ENCODE results near the gene GSTM1. TPM values are rescaled to one million over a fixed set of nuclear protein-coding genes. Genes with fewer than 3 reads are reported as not detected.
A peak's percentile ranks its signal among the peaks of the same experiment; 100 is the strongest.
"Not testable (repeated sequence)": the region's sequence is repeated elsewhere in the genome, so short reads cannot be mapped to it uniquely, and the experiment has no call there.

GSTM1 gene
- total and polyA plus RNA-seq, 12 donors = 0.11 to 301 (median 132) TPM; not detected in 6

- no peak overlapping the region for H3K4me3 ChIP-seq
- H3K27ac ChIP-seq = peak overlapping the region in 2 of 5 donors; percentile 77 to 83
- no peaks in the 10 kb centered on the region for H3K9me3 ChIP-seq (replicated peaks in 1 of 3)
- H3K36me3 ChIP-seq (replicated peaks in 1 of 2) = no peaks in the 10 kb centered on the region
- peak in 2 of 7 donors; percentile 82 to 91 for DNase-seq
- H3K4me1 ChIP-seq (replicated peaks in 1 of 2) = peaks cover 0 to 46% of the 10 kb centered on the region in 2 donors
- WGBS, 4 donors = 18 to 21% (median 18%) methylated on average over 2 to 6 of the region's 6 CpGs; no CpG with 5 or more reads in 1 of the 4 donors
- TF ChIP-seq CTCF (IDR thresholded peaks at IDR 0.05) (no peak), POLR2A (IDR thresholded peaks at IDR 0.05) (no peak)
- H3K27me3 ChIP-seq = no peaks in the 10 kb centered on the region
- intact Hi-C loops (cut with DNase I) = no loop called here
Measured at GRCh38 chr1:109691759-109692158, 4.1 kb downstream of the GSTM1 start.

GRCh38 chr1:109694400-109694799 is 6.8 kb downstream of the GSTM1 start:
- peaks cover 0 to 33% of the 10 kb centered on the region in 2 donors for H3K4me1 ChIP-seq (replicated peaks in 1 of 2)
- H3K36me3 ChIP-seq (replicated peaks in 1 of 2); DNase-seq; H3K4me3 ChIP-seq; H3K27ac ChIP-seq; H3K9me3 ChIP-seq (replicated peaks in 1 of 3); H3K27me3 ChIP-seq; intact Hi-C loops (cut with DNase I): not testable (repeated sequence)
- WGBS, 4 donors = 92 to 98% (median 94%) methylated on average over 5 of the region's 5 CpGs; no CpG with 5 or more reads in 1 of the 4 donors

DNA sequence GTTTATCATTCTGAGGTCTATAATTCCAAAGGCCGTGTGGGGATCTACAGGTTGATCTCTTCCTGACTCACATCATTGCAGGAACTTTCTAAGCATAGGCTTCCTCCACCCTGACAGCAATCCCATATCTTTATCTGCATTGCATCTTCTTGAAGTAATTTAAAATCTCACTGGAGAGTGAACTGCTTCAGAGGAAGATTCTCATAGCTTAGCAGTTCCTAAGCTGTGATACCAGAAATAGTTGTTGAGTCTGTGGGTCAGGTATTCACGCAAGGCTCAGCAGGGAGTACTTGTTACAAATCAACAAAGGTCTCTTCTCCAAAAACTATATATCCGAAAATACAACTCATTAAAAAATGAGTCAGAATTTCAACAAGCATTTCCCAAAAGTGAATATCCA is 7.5 kb downstream of the GSTM1 start:
- H3K9me3 ChIP-seq (replicated peaks in 1 of 3); H3K27me3 ChIP-seq; H3K27ac ChIP-seq; H3K36me3 ChIP-seq (replicated peaks in 1 of 2); H3K4me3 ChIP-seq; intact Hi-C loops (cut with DNase I); DNase-seq: not testable (repeated sequence)
- 80 to 88% (median 83%) methylated on average over 3 of the region's 3 CpGs; no CpG with 5 or more reads in 1 of the 4 donors for WGBS, 4 donors
- peaks cover 0 to 25% of the 10 kb centered on the region in 2 donors for H3K4me1 ChIP-seq (replicated peaks in 1 of 2)

- intact Hi-C loops (cut with DNase I) = no loop called here
- Histone ChIP-seq H3K27ac (no peak overlapping the region), H3K4me1 (replicated peaks in 1 of 2) (peaks cover 0 to 6% of the 10 kb centered on the region in 2 donors), H3K4me3 (no peak overlapping the region), H3K36me3 (replicated peaks in 1 of 2) (no peaks in the 10 kb centered on the region), H3K27me3 (no peaks in the 10 kb centered on the region), H3K9me3 (replicated peaks in 1 of 3) (no peaks in the 10 kb centered on the region)
- TF ChIP-seq POLR2A (IDR thresholded peaks at IDR 0.05) (no peak), CTCF (IDR thresholded peaks at IDR 0.05) (no peak)
- WGBS, 4 donors = 90 to 94% (median 93%) methylated on average over 4 of the region's 4 CpGs; no CpG with 5 or more reads in 1 of the 4 donors
- DNase-seq = no peak
Measured at GRCh38 chr1:109697066-109697465, 9.4 kb downstream of the GSTM1 start.

DNA sequence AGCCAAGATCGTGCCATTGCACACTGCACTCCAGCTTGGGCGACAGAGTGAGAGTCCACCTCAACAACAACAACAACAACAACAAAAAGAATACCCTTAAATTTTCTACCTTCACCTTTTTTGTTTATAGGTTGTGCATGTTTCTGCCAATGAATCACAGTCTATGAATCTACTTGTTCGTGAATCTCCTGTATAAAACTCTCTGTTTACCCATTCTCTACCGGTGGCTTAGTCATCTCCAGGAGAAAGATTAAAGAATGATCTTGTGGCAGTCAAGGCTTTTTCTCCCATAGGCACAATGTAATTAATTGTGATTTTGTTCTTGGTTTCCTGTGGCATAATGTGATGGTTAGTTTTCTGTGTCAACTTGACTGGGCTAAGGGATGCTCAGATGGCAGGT is 10.2 kb downstream of the GSTM1 start:
- H3K36me3 ChIP-seq (replicated peaks in 1 of 2); intact Hi-C loops (cut with DNase I); DNase-seq; H3K4me3 ChIP-seq; H3K27ac ChIP-seq; H3K4me1 ChIP-seq (replicated peaks in 1 of 2); H3K9me3 ChIP-seq (replicated peaks in 1 of 3); H3K27me3 ChIP-seq: not testable (repeated sequence)
- 71 to 79% (median 78%) methylated on average over 4 of the region's 4 CpGs; no CpG with 5 or more reads in 1 of the 4 donors for WGBS, 4 donors

GRCh38 chr1:109702940-109703339 is 15.3 kb downstream of the GSTM1 start:
- intact Hi-C loops (cut with DNase I) = not testable (repeated sequence)

More at GRCh38 chr1:109702940-109703339, 15.3 kb downstream of the GSTM1 start:
- not testable (repeated sequence) for H3K4me1 ChIP-seq (replicated peaks in 1 of 2); H3K36me3 ChIP-seq (replicated peaks in 1 of 2); DNase-seq; H3K4me3 ChIP-seq; H3K9me3 ChIP-seq (replicated peaks in 1 of 3); H3K27me3 ChIP-seq; H3K27ac ChIP-seq
- WGBS, 4 donors = 86 to 97% (median 91%) methylated on average over 3 of the region's 3 CpGs
